ENCODE results near the gene TRMT61A. TPM values are rescaled to one million over a fixed set of nuclear protein-coding genes. Genes with fewer than 3 reads are reported as not detected.

The TRMT61A gene
- polyA plus RNA-seq, 3 donors = 2.7 to 7.1 (median 3.4) TPM

DNA sequence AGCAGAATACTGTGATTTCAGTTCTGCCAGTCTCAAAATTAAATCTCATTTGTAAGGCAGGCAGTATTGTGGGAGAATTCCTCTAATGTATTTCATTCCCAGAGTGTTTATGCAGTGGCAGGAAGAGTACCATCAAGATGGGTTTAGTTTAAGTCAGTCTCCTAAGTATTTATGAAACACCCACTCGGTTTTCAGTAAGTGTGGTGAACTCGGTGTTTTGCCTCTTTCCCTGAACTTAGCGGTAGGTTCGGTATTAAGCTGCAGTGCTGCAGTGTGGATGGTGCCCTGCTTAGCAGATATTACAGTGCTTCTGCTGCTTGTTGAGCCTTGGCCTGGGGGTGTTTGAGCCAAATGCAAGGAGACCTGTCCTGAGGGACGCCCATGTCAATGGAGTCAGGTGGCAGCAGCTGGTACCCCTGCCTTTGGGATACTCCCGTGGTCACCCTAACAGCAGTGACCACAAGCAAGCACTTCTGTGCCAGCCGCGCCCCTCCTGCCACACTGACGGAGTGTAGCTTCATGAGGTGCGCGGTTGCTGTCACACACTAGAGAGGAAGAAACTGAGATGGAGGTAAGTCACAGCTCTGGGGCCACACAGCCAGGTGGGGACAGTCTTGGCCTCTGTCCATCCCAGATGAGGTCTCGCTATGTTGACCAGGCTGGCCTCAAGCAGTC, 49.5 kb downstream of the TRMT61A start:
- Histone ChIP-seq H3K9me3 (replicated peaks in 1 of 2; ENCODE audit: control insufficient read depth in 1 of 2, insufficient read depth in 1 of 2, low read length in 2 of 2) (no peaks in the 10 kb centered on the region), H3K27me3 (ENCODE audit: control insufficient read depth in 2 of 2, insufficient read depth in 2 of 2, low read length in 2 of 2) (no peaks in the 10 kb centered on the region), H4K20me1 (ENCODE audit: insufficient read depth, low read length) (peaks cover 13% of the 10 kb centered on the region), H2AFZ (ENCODE audit: insufficient read depth, low read depth, low read length, poor library complexity, severe bottlenecking) (no peak overlapping the region), H3K79me2 (ENCODE audit: insufficient read depth, low read length) (no peaks in the 10 kb centered on the region), H3K9ac (ENCODE audit: insufficient read depth, low read length, poor library complexity, severe bottlenecking) (no peak overlapping the region), H3K4me3 (replicated peaks in 1 of 3; ENCODE audit: low read depth in 2 of 3, low read length in 3 of 3) (no peak overlapping the region), H3K4me2 (replicated peaks; ENCODE audit: extremely low read depth, low read length, poor library complexity, severe bottlenecking) (no peak overlapping the region), H3K27ac (ENCODE audit: low read depth in 1 of 2, low read length in 2 of 2) (no peak overlapping the region), H3K36me3 (replicated peaks in 1 of 2; ENCODE audit: control insufficient read depth in 1 of 2, insufficient read depth in 2 of 2, low read length in 2 of 2) (peaks cover 62 to 72% of the 10 kb centered on the region in 2 donors), H3K4me1 (ENCODE audit: control insufficient read depth in 1 of 2, insufficient read depth in 2 of 2, low read length in 2 of 2) (no peaks in the 10 kb centered on the region)
- Mint-ChIP-seq H3K27me3 (ENCODE audit: low read depth in 3 of 3) (no peaks in the 10 kb centered on the region), H3K27ac (peak overlapping the region in 3 of 7 donors; percentile 30 to 37 (median 33)), H3K4me1 (no peaks in the 10 kb centered on the region), H3K9me3 (no peaks in the 10 kb centered on the region), H3K4me3 (no peak overlapping the region), H3K36me3 (peaks cover 61 to 76% of the 10 kb centered on the region in 2 donors)
- no peak for DNase-seq
- intact Hi-C loops (cut with micrococcal nuclease) = loop anchor here in 1 of 2 donors (10.0 kb wide), 1 partner anchor 106 kb away; no protein-coding TSS in a partner anchor
- no peak for TF ChIP-seq CTCF (IDR thresholded peaks at IDR 0.05)
- 94% methylated on average over 12 of the region's 12 CpGs for WGBS (ENCODE audit: insufficient coverage)

GRCh38 chr14:103581206-103581605, 52.2 kb downstream of the TRMT61A start:
- 96% methylated on average over 7 of the region's 11 CpGs for WGBS (ENCODE audit: insufficient coverage)
- Mint-ChIP-seq H3K27ac (no peak overlapping the region), H3K36me3 (peaks cover 44 to 61% of the 10 kb centered on the region in 2 donors), H3K27me3 (ENCODE audit: low read depth in 3 of 3) (no peaks in the 10 kb centered on the region), H3K4me1 (no peaks in the 10 kb centered on the region), H3K4me3 (no peak overlapping the region), H3K9me3 (no peaks in the 10 kb centered on the region)
- H3K4me1 ChIP-seq (ENCODE audit: control insufficient read depth in 1 of 2, insufficient read depth in 2 of 2, low read length in 2 of 2) = no peaks in the 10 kb centered on the region
- peaks cover 36 to 45% of the 10 kb centered on the region in 2 donors for H3K36me3 ChIP-seq (replicated peaks in 1 of 2; ENCODE audit: control insufficient read depth in 1 of 2, insufficient read depth in 2 of 2, low read length in 2 of 2)
- intact Hi-C loops (cut with micrococcal nuclease) = no loop called here
- H3K9ac ChIP-seq (ENCODE audit: insufficient read depth, low read length, poor library complexity, severe bottlenecking) = no peak overlapping the region
- no peaks in the 10 kb centered on the region for H3K9me3 ChIP-seq (replicated peaks in 1 of 2; ENCODE audit: control insufficient read depth in 1 of 2, insufficient read depth in 1 of 2, low read length in 2 of 2)
- no peak overlapping the region for H3K4me3 ChIP-seq (replicated peaks in 1 of 3; ENCODE audit: low read depth in 2 of 3, low read length in 3 of 3)
- H3K4me2 ChIP-seq (replicated peaks; ENCODE audit: extremely low read depth, low read length, poor library complexity, severe bottlenecking) = no peak overlapping the region
- no peaks in the 10 kb centered on the region for H3K27me3 ChIP-seq (ENCODE audit: control insufficient read depth in 2 of 2, insufficient read depth in 2 of 2, low read length in 2 of 2)
- no peak overlapping the region for H2AFZ ChIP-seq (ENCODE audit: insufficient read depth, low read depth, low read length, poor library complexity, severe bottlenecking)
- no peak overlapping the region for H3K27ac ChIP-seq (ENCODE audit: low read depth in 1 of 2, low read length in 2 of 2)
- DNase-seq = no peak
- H3K79me2 ChIP-seq (ENCODE audit: insufficient read depth, low read length) = no peaks in the 10 kb centered on the region
- peaks cover 13% of the 10 kb centered on the region for H4K20me1 ChIP-seq (ENCODE audit: insufficient read depth, low read length)
- TF ChIP-seq CTCF (IDR thresholded peaks at IDR 0.05) = no peak
